ENCODE measurements around the gene DNAL4.
A peak's percentile ranks its signal among the peaks of the same experiment; 100 is the strongest.

DNAL4 gene

DNA sequence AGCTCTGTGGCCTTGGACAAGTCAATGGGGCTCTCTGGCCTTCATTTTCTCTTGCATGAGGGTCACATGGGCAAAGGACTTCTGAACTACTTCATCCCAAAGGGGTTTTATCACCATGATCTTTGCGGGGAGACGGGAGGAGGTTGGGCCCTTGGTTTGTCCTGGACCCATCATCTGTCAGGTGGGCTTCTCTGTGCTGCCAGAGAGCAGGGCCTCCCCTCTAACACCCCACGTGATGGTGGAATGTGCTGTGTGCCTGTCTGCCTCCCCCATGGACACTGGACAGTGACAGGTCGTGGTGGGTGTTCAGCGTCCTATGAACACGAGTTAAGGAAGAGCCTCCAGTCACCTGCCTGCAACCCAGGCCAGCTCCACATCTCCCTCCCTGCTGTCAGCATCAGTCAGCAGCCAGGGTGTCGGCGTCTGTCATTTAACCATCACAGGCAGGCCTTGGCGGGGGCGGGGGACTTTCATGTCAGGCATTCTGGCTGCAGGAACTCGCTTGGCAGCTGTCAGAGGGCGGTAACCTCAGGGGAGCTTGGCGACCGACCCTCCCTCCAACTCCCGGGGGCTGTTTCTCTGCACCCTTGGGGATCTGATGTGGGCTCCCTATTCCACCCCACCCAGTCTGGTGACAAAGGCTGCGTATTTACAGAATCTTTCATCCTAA lies 35.5 kb downstream of the DNAL4 start:
- no peak for DNase-seq (ENCODE audit: low read depth)

DNA sequence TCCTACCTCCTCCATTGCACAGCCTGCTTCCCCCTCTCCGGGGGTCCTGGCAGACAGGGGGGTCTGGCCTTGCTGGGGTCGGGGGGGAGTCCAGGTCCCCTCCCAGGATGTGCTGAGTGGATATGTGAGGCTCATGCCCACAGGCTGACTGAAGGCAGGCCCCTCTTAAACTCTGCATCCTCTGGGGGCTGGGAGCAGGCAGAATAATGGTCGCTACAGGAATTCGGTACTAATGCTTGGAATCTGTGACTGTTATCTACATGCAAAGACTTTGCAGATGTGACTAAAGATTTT lies 36.5 kb downstream of the DNAL4 start:
- no peak for DNase-seq (ENCODE audit: low read depth)

DNA sequence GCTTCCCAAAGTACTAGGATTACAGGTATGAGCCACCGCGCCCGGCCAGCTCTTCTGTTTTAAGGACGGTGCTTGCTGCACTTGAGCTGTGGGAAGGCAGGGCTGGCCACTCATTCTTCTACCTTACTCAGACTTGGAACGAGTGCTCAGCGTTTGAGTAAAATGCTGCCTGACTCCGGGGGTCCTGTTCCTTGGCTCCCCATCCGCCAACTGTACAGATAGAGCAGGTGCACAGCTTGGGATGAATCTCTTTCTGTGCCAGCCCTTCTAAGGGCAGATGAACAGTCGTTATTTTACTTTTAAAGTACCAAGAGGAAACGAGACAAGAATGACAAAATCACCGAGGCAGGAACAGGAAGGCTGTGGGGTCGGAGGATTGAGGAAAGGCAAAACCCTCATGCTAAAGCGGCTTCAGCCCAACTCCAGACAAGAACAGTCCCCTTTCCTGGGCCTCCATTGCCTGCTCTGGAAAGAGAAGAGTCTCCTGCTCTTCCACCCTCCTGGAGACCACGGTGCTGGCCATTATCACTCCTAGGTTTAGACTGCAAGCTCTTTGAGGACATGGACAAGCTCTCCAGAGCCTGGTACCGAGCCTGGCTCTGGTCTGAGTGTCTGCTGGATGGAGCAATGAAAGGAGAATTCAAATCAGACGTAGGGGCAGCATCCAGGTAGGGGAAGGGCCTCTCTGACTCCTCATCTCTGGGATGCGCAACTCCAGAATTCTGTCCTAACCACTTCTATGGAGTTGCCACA lies 37.1 kb downstream of the DNAL4 start:
- DNase-seq (ENCODE audit: low read depth), result no peak

DNA sequence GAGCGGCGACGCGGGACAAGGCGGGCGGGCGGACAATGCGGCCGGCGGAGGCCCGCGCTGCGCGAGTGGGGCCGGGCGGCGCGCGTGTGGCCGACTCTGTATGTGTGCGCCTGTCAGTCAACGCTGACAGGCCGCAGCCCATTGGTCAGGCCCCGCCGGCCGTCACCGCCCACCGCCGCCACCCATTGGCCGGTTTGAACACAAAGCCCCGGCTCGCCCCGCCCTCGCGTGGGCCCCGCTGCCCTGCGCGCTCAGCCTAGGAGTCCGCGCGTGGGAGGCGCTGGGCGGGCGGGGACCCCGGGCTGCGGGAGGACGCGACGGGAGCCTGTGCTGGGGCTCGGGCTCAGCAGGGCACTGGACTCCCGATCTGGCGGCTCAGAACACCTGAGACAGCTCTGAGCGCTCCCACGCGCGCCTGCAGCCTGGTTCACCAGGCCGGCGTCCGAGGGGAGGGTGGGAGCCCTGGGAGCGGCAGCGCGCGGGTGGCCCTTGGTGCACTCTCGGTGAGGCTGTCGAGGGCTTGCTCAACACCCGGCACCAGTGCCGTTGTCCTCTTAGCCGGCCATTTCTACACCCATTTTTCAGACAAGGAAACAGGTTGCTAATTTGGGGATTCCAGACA lies 37.9 kb downstream of the DNAL4 start, which contains the start of gene SUN2:
Gene SUN2, minus strand, starts transcription at position 88 of the 622 bp plus-strand sequence. CDS start 3,370 bp downstream, outside the sequence.
- peak; percentile 63 for DNase-seq (ENCODE audit: low read depth)

DNA sequence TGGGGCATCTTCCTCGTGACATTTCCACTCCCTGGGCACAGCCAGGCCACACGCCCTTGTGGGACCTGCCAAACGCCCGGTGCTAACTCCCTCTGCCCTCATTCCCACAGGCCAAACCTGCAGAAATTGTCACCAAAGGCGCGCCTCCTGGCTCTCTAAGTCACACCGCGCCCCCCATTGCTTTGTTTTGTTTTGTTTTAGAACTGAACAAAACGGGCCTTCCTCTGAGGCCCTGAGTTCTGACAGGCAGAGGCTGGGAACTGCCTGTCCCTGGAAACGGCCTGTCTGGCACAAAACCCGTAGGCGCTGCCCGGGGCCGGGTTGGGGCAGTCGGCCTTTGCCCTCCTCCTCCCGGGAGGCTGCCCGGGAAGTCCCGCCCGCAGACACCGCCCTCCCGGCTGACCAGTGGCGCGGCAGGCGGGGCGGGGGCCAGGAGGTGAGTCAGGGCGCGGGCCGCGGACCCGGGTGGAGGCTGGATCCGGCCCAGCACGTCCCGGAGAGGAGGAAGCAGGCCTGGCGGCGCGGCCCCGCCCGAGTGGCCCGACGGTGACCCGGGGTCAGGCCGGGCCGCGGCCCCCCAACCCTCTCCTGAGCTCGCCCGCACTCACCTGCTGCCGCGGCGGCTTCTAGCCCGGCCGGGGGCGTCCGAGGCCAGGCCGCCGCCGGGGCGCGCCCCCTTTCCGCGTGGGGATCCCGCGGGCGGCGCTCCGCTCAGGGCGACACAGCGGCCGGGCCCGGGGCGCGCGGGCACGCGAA lies 38.6 kb downstream of the DNAL4 start:
- DNase-seq (ENCODE audit: low read depth), result peak; percentile 61

DNA sequence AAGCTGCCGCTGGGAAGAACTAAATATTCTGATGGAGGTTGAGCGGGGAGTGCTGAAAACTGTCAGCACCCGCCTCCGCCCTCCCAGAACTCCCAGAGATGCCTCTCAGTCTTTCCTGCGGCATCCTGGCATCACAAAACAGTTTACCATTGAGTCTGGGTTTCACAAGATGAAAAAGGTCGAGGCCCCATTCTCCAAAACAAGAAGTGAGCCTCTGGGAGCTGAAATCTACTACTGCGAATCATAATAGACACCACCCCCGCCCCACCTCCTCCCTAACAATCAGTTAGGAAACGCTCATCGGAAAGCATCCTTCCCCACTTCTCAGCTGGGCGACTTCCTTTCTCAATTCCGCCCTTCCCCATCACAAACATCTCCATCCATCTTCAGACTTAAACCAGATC lies 39.2 kb downstream of the DNAL4 start:
- DNase-seq (ENCODE audit: low read depth), result no peak

DNA sequence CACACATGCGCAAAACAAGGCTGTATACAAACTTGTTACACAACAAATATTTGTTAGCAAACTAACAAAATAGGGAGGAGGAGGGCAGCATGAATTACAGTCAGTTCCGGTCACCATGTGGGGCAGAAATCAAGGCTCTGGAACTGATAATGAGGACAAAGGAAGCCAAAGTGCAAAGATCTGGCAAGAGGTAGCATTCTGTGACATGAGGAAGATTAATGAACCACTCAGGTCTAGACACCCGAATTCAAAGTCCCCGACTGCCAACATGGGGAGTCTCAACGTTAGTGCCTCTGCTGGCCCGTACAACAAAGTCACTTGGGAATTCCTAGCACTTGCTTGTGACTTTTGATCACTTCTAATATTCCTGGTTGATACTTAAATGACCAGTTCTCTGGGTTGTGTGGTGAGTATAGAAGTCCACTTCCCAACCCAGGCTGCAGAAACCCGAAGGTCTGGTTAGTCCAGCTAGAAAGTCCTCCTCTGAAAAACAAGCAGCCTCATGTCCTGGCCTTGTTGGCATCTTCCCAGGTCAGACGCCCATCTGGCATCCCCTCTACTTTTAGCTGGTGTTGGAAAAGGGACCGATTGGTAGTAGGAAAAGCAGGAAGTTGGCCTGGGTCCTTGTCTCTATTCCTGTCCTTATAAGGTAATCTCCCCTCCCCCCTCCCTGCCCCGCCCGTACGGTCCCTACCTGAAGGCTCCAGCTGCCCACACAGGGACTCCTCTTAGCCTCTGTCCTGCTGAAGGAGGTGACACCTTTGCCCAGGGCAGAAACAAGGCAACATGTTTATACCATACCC lies 39.8 kb downstream of the DNAL4 start:
- no peak for DNase-seq (ENCODE audit: low read depth)

DNA sequence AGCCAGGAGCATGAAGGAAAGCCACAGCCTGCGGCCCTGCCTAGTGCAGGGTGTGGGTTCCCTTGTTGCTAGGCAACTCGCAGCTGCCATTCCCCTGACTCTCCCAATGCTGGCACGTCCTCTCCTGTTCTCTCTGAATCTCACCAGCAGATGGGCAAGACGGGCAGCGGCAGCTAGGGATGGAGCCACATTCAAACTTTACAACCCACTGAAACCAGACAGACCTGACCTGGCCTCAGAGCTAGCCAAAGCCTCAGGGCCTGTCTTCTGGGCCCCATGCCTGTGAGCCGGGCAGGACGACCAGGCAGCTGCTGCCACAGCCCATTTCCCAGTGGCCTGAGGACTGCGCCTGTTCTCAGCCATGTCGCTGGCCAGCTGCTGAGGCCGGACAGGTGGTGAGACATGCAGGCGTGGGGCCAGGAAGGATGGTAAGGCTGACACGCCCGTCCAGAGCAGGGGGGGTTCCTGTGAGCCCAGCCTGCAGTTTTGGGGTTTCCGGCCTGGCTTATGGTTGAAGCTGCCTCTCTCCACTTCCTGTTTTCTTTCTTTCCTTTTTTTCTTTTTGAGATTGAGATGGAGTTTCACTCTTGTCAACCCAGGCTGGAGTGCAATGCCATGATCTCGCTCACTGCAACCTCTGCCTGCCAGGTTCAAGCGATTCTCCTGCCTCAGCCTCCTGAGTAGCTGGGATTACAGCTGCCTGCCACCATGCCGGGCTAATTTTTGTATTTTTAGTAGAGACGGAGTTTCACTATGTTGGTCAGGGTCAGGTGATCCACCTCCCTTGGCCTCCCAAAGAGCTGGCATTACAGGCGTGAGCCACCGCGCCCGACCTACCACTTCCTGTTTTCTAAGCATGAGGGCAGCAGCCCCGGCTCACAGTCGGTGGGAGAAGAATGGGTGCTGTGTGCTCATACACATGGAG lies 42.3 kb downstream of the DNAL4 start:
- no peak for DNase-seq (ENCODE audit: low read depth)

DNA sequence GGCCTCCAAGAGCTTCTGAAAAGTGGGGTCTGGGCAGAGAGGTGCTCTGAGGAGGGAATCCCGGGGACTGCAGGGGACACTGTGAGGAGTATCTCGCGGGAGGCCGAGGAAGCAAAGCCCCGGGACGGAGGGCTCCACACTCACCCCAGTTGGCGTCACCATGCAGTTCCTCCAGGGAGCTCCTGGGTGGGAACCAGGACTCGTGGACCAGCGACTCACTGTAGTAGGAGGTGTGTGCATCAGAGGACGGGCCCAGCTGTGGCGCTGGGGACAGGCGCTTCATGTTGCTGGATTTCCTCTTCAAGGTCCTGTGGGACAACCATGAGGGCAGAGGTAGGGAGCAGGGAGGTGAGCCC lies 42.9 kb downstream of the DNAL4 start:
- no peak for DNase-seq (ENCODE audit: low read depth)

DNA sequence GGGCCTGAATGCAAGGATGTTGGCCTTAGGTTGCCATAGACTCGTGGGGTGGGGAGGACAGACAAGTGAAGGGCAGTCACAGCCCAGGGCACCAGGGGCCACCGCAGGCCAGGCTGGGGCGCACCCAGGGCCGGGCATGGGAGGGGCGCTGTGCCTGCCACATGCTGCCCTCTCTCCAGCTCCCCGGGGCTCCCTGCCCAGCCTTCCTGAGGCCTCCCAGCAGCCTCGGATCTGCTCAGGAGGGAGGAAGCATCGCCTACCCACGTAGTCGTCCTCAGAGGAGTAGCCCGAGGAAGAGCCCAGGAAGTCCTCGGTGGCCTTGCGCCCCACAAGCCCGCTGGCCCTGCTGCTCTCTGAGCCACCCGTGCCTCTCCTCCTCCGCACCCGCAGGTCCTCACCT lies 43.3 kb downstream of the DNAL4 start:
- DNase-seq (ENCODE audit: low read depth), result no peak

DNA sequence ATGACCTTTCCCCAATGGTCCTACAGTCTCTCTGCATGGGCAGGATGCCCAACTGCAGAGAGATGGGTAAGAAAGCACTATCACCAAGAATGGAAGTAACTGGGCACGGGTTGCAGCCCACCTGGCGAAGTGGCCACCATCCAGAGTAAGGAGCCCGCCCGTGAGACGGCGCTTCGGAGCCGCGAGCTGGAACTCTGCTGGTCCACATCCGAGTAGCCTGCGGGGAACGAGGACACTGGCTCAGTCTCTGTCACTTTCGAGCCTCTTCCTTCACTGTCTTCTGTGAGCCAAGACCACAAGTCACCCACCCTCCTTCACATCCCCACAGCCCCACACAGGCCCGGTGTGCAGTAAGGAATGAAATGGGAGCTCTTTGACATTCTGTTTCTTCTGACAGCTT lies 43.8 kb downstream of the DNAL4 start:
- no peak for DNase-seq (ENCODE audit: low read depth)

DNA sequence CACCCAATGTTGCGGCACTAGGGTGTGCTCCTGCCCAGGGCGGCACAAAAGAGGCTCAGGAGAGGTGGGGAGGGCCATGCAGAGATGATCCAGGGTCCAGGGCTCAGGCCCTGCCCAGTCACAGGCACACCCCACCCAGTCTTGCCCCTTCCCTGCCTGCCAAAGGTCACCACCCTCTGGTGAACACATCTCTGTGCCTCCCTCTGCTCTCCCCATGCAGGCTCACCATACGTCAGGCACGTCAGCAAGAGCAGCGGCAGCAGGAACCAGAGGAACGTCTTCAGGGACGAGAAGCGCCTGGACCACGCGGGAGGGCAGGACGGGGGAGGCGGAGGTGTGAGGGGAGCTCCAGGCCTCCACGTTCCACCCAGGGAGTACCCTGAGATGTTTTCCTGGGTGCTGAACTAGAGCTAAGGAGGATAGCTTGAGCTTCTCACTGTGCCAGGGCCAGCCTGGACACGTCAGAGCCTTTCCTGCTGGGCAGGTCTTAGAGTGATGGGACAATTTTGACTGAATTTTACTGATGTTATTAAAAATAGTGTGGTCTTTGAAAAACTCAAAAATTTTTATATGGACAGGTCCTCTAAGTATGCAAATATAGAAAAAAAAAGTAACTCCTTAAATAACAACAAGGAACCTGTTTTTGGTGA lies 45.3 kb downstream of the DNAL4 start:
- no peak for DNase-seq (ENCODE audit: low read depth)

DNA sequence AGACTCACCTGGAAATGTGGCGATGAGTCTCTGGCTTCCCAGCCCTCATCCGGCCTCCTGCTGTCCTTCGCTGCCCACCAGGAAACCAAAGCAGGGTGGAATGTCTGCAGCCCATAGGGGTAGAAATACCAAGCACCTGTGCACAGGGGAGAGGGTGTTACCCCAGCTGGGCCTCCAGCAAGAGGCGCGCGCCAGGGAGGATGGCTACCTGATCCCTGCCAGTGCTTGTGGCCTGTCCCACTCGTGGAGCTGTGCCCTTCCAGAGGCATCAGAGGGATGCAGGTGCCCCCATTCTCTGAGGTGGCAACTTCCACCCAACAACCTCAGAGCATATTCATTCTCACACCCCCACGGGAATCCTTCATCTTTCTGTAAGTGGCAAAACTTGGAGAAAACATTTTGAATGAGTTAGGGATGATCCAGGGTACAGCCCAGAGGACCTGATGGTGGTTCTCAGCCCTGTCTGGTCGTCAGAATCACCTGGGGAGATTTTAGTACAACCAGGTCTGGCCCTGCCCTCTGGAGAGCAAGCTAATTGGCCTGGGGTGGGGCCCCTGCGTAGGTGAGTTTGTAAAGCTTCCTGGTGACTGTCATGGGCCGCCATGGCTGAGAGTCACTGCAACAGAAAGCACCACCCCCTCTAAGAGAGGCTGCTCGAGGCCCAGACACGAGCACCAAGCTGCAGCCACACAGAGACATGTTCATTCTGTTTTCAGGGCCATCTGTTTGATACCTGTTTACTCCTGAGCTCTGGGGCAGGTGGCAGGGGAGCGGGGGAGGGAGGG lies 48.1 kb downstream of the DNAL4 start:
- no peak for DNase-seq (ENCODE audit: low read depth)

DNA sequence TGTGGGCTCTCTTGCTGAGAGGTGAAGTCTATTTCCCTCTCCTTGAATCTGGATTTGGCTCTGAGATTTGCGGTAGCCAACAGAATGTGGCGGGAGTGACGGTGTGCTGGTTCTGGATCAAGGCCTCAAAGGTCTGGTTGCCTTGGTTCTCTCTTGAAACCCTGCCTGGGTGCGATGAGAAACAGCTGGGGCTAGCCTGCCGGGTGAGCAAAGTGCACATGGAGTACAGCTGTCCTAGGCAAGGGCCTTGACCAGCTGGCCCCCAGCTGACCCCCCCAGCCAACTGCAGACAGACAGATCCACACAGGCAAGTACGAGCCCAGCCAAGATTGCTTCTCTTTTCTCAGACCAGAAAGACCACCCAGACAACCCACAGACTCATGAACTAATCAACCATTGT lies 49.0 kb downstream of the DNAL4 start:
- no peak for DNase-seq (ENCODE audit: low read depth)

DNA sequence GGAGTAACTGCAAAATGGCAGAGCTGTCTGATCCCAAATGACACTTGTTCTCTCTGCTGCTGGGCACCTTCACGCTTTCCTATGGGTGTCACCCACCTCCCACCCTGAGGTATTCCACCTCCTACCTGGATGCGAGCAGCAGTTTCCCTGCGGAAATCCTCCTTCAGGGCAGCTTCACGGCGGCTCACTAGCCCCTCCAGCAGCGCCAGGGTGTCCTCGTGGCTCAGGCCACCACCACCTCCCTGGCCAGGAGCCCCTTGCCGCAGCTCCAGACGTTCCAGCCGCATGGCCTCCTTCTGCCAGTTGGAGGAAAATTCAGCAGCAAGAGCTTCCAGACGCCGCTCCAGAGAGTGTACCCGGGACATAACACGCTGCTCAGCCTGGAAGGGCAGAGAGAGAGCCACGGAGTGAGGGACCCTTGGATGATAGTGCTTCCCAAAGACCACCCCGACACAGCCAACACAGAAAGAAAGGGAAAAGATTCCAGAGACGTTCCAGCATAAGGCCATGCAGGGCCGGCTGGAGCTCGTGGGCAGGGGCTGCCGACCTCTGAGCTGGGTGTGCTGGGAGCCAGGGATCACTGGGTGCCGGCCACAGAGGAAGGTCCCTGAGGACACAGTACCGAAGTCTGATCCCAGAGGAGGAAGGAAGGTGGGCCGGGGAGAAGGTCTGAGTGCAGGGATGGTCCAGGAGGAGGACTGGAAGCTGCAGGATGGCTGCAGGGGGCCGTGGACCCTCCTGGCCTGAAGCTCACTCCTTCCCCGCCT lies 51.6 kb downstream of the DNAL4 start:
- DNase-seq (ENCODE audit: low read depth), result no peak

DNA sequence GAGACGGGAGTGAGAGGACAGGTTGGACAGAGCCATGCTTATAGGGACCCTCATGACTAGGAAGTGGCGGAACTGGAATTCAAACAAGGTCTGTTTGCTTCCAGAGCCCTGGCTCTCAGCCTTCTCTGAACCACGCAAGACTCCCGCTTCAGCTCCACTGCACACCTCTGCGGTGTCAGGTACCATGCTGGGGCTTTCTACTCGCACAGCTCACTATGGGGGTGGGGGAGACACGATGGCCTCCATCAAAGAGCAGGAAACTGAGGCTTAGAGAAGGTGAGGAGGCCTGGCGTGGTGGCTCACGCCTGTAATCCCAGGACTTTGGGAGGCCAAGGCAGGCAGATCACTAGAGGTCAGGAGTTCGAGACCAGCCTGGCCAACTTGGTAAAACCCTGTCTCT lies 52.4 kb downstream of the DNAL4 start:
- DNase-seq (ENCODE audit: low read depth), result no peak

DNA sequence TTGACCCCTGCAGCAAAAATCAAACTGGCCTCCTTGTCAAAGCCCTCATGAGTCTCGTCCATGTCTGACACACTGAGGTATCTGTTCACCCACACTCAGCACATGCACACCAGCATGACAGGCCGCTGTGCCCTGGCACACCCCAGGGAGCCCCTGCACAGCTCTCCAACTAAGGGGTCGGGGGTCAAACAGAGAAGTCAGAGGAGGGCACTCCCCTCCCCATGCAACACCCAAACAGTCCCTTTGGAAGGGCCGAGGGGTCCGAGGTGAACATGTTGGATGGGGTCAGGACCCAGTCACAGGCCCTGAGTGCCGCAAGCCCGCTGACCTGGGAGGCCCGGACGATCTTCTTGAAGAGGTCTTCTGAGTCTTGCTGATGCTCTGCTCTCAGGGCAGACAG lies 52.8 kb downstream of the DNAL4 start:
- no peak for DNase-seq (ENCODE audit: low read depth)

DNA sequence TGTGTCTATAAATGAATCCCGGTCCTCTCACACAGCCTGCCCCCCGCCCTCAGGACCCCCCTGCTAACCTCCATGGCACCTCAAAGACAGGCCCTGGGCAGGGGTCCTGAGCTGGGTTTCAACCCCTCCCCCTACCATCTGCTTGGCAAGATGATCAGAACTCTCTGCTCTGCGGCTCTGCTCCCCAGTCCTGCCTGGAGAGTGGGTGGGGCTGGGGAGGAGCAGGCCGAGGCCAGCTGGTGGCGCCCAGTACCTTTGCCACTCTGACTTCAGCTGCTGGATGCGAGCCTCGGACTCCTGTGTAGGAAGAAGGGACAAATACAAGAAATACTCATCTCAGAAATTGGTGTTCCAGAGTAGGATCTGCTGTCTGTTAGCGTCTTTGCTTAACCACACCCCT lies 53.2 kb downstream of the DNAL4 start:
- no peak for DNase-seq (ENCODE audit: low read depth)

All from GM04504 (cell line).